Hepatocyte (in vitro differentiated cells): ENCODE results near the gene ATG16L2.

Experiments
- CTCF ChIP-seq: fragments of 200-600 bp; sonication (generic); IDR thresholded peaks from 2 replicates; pipeline ENCODE4 v1.5.1; 2016; ENCODE audit warnings: antibody characterized with exemption, mild to moderate bottlenecking; ENCODE audit not compliant: poor library complexity
- EZH2 ChIP-seq: fragments of 200-600 bp; sonication (generic); IDR thresholded peaks from 2 replicates; pipeline ENCODE4 v1.6.1; 2016; ENCODE audit warnings: antibody characterized with exemption, mild to moderate bottlenecking, borderline replicate concordance
- EZH2phosphoT487 ChIP-seq: fragments of 200-600 bp; sonication (generic); IDR thresholded peaks from one replicate; pipeline ENCODE4 v1.6.1; 2018; ENCODE audit warnings: antibody characterized with exemption, mild to moderate bottlenecking, low read depth, moderate library complexity; ENCODE audit not compliant: unreplicated experiment, severe bottlenecking

- TF ChIP-seq EZH2phosphoT487, result no peak
- no peak for TF ChIP-seq CTCF
- TF ChIP-seq EZH2, result no peak
Observed at GRCh38 chr11:72773291-72773690, 40.9 kb upstream of the ATG16L2 start.
